Breast epithelium (tissue), 3 donors: Measurements from ENCODE around the gene CWC27.

Experiments
- CTCF ChIP-seq, 3 donors: fragments of 450-650 bp; IDR thresholded peaks; one replicate each; pipeline ENCODE4 v1.5.1; 2016 to 2017; ENCODE audit warnings: antibody characterized with exemption in 3 of 3, mild to moderate bottlenecking in 3 of 3, moderate library complexity in 3 of 3
- POLR2A ChIP-seq: fragments of 450-650 bp; IDR thresholded peaks from one replicate; pipeline ENCODE4 v1.6.1; 2016; ENCODE audit warnings: antibody characterized with exemption, mild to moderate bottlenecking, moderate library complexity

GRCh38 chr5:64839936-64840335 is 71.2 kb downstream of the CWC27 start:
- no peak for TF ChIP-seq CTCF (IDR thresholded peaks at IDR 0.05)
- no peak for TF ChIP-seq POLR2A
